ENCODE results near the gene JPH2.

DNA sequence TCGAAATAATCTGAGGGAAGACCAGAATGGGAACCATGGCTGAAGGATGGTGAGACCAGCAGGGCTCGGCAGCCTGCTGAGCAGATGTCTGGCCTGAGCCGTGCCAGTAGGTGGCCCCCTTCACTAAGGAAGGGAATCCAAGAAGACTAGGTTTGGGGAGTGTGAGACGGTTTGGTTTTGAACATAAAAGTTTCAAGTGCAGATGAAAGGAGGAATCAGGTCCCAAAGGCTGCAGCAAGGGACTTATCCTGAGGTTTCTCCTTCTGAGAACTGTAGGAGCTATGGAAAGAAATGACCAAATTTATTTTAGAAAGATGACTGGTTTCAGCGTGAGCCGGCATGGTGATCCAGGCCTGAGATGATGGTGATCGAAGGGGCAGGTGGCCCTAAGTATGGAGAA lies 28.1 kb upstream of the JPH2 start:
- no peak for TF ChIP-seq EZH2phosphoT487 (IDR thresholded peaks at IDR 0.05; ENCODE audit: low read depth)
- TF ChIP-seq, protein P1, sequence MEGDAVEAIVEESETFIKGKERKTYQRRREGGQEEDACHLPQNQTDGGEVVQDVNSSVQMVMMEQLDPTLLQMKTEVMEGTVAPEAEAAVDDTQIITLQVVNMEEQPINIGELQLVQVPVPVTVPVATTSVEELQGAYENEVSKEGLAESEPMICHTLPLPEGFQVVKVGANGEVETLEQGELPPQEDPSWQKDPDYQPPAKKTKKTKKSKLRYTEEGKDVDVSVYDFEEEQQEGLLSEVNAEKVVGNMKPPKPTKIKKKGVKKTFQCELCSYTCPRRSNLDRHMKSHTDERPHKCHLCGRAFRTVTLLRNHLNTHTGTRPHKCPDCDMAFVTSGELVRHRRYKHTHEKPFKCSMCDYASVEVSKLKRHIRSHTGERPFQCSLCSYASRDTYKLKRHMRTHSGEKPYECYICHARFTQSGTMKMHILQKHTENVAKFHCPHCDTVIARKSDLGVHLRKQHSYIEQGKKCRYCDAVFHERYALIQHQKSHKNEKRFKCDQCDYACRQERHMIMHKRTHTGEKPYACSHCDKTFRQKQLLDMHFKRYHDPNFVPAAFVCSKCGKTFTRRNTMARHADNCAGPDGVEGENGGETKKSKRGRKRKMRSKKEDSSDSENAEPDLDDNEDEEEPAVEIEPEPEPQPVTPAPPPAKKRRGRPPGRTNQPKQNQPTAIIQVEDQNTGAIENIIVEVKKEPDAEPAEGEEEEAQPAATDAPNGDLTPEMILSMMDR (IDR thresholded peaks at IDR 0.05; ENCODE audit: low read depth, low read length): peak; percentile 99

Data from OCI-LY3 (cell line).